OCI-LY3 (cell line): ENCODE data around the gene POLDIP2.
A peak's percentile ranks its signal among the peaks of the same experiment; 100 is the strongest.

Experiments used
- H2AFZ ChIP-seq: fragments of 200-600, 300-600 bp; shearing (Covaris generic); 2 replicates; pipeline ENCODE4 v1.6.0; 2014; ENCODE audit warnings: antibody characterized with exemption, low read depth, low read length
- H3K27ac ChIP-seq: fragments of 200-600, 300-600 bp; sonication (generic); 2 replicates; pipeline ENCODE4 v1.5.1; 2014; ENCODE audit warnings: mild to moderate bottlenecking, low read length, moderate library complexity, mixed read lengths
- H3K27me3 ChIP-seq: fragments of 200-600, 300-600 bp; sonication (generic); 2 replicates; pipeline ENCODE4 v1.6.1; 2014; ENCODE audit warnings: low read depth, low read length, mixed read lengths
- H3K36me3 ChIP-seq: fragments of 200-600, 300-600 bp; sonication (generic); replicated peaks from 2 replicates; pipeline ENCODE3; 2014; ENCODE audit warnings: low read depth, low read length, mixed read lengths
- H3K4me1 ChIP-seq: fragments of 300-600, 200-600 bp; sonication (generic); 2 replicates; pipeline ENCODE4 v1.6.1; 2014; ENCODE audit warnings: low read length, mixed read lengths
- H3K4me2 ChIP-seq: fragments of 200-600, 300-600 bp; sonication (generic); 2 replicates; pipeline ENCODE4 v1.6.1; 2014; ENCODE audit warnings: low read length, mixed read lengths
- H3K4me3 ChIP-seq: fragments of 300-600, 200-600 bp; sonication (generic); 2 replicates; pipeline ENCODE4 v1.5.1; 2014; ENCODE audit warnings: antibody characterized with exemption, mild to moderate bottlenecking, low read length, moderate library complexity
- H3K79me2 ChIP-seq: fragments of 300-600, 200-600 bp; shearing (Covaris generic); 2 replicates; pipeline ENCODE4 v1.6.1; 2014; ENCODE audit warnings: mild to moderate bottlenecking, low read length, mixed read lengths
- H3K9ac ChIP-seq: fragments of 300-600, 200-600 bp; shearing (Covaris generic); 2 replicates; pipeline ENCODE4 v1.6.0; 2014; ENCODE audit warnings: mild to moderate bottlenecking, low read length, moderate library complexity
- H3K9me3 ChIP-seq: fragments of 200-600, 300-600 bp; shearing (Covaris generic); 2 replicates; pipeline ENCODE4 v1.6.1; 2014; ENCODE audit warnings: low read length, mixed read lengths; ENCODE audit not compliant: insufficient read depth
- H4K20me1 ChIP-seq: fragments of 200-600, 300-600 bp; sonication (generic); 2 replicates; pipeline ENCODE4 v1.6.1; 2016; ENCODE audit warnings: low read length, mixed read lengths; ENCODE audit not compliant: insufficient read depth
- CTCF ChIP-seq: fragments of 200-600, 300-600 bp; sonication (generic); IDR thresholded peaks from 2 replicates; pipeline ENCODE4 v1.5.1; 2014; ENCODE audit warnings: antibody characterized with exemption, low read length, low read depth
- EZH2phosphoT487 ChIP-seq: fragments of 200-600 bp; shearing (Covaris generic); IDR thresholded peaks from 2 replicates; pipeline ENCODE4 v1.6.1; 2018; ENCODE audit warnings: antibody characterized with exemption, mixed run types, low read depth

POLDIP2 gene

GRCh38 chr17:28317966-28318758, 39.2 kb downstream of the POLDIP2 start:
- H3K27me3 ChIP-seq, result no peaks in the 10 kb centered on the region
- TF ChIP-seq EZH2phosphoT487 (no peak), CTCF (no peak)
- H3K9me3 ChIP-seq, result no peaks in the 10 kb centered on the region
- H3K4me2 ChIP-seq, result peak overlapping the region; percentile 94
- H2AFZ ChIP-seq, result 0 out of 2 replicates have a peak overlapping the region, but pooled peaks have one; percentile 61
- H3K4me1 ChIP-seq, result peaks cover 36% of the 10 kb centered on the region
- peak overlapping the region; percentile 84 for H3K4me3 ChIP-seq
- peaks cover 19% of the 10 kb centered on the region for H4K20me1 ChIP-seq
- H3K27ac ChIP-seq, result peak overlapping the region; percentile 71
- H3K36me3 ChIP-seq, result peaks cover 23% of the 10 kb centered on the region
- peak overlapping the region; percentile 97 for H3K9ac ChIP-seq
- peaks cover 63% of the 10 kb centered on the region for H3K79me2 ChIP-seq

- Histone ChIP-seq H3K27me3 (no peaks in the 10 kb centered on the region), H3K36me3 (peaks cover 17% of the 10 kb centered on the region), H3K79me2 (peaks cover 54% of the 10 kb centered on the region), H2AFZ (0 out of 2 replicates have a peak overlapping the region, but pooled peaks have one; percentile 61), H3K4me3 (peak overlapping the region; percentile 84), H3K4me1 (peaks cover 28% of the 10 kb centered on the region), H3K27ac (peak overlapping the region; percentile 71; the same call in 1 of the 2 replicates), H3K4me2 (peak overlapping the region; percentile 94), H3K9ac (peak overlapping the region; percentile 97), H3K9me3 (no peaks in the 10 kb centered on the region), H4K20me1 (peaks cover 13% of the 10 kb centered on the region)
- TF ChIP-seq EZH2phosphoT487 (no peak), CTCF (no peak)
Measured at GRCh38 chr17:28317099-28317965, 40.0 kb downstream of the POLDIP2 start.

- no peak for TF ChIP-seq EZH2phosphoT487
- no peak for TF ChIP-seq CTCF
- Histone ChIP-seq H4K20me1 (peaks cover 7% of the 10 kb centered on the region), H3K4me3 (no peak overlapping the region), H3K9ac (no peak overlapping the region), H2AFZ (no peak overlapping the region), H3K4me1 (peaks cover 23% of the 10 kb centered on the region), H3K9me3 (no peaks in the 10 kb centered on the region), H3K27me3 (no peaks in the 10 kb centered on the region), H3K36me3 (peaks cover 12% of the 10 kb centered on the region), H3K4me2 (no peak overlapping the region), H3K79me2 (peaks cover 42% of the 10 kb centered on the region), H3K27ac (no peak overlapping the region)
Measured at GRCh38 chr17:28315846-28316705, 41.3 kb downstream of the POLDIP2 start.
